Epithelial cell of proximal tubule (primary cell): ENCODE data around the gene EPS8L2. TPM values are rescaled to one million over a fixed set of nuclear protein-coding genes. Genes with fewer than 3 reads are reported as not detected.
"Not testable (repeated sequence)": the region's sequence is repeated elsewhere in the genome, so short reads cannot be mapped to it uniquely, and the experiment has no call there.

ENCODE experiments used
- DNase-seq: peaks from one replicate; pipeline ENCODE4 v3.0.0-alpha.2; 2011; ENCODE audit warnings: low read depth
- H3K4me3 ChIP-seq: 2 replicates; pipeline ENCODE4 v1.5.1; 2011; ENCODE audit warnings: low read depth, mild to moderate bottlenecking, low read length
- CTCF ChIP-seq: conservative IDR thresholded peaks from 2 replicates; pipeline ENCODE4 v1.5.1; 2012; ENCODE audit warnings: low read depth, mild to moderate bottlenecking, low read length
- total RNA-seq: library from RNA; depleted of rRNA; stranded (reverse); fragments of >200 nt; gene quantifications from 2 replicates; pipeline ENCODE4 v1.2.3, GENCODE V29; 2015

The EPS8L2 gene
- total RNA-seq, 1 donor from 2014 or later, result 151 TPM

GRCh38 chr11:688681-689080 is 17.4 kb upstream of the EPS8L2 start:
- no peak for DNase-seq
- no peak for TF ChIP-seq CTCF
- no peak overlapping the region for H3K4me3 ChIP-seq

- no peak overlapping the region for H3K4me3 ChIP-seq
- no peak for TF ChIP-seq CTCF
- no peak for DNase-seq
These were observed 16.4 kb upstream of the EPS8L2 start for GRCh38 chr11:689625-690024.

GRCh38 chr11:690244-690643 is 15.8 kb upstream of the EPS8L2 start:
- not testable (repeated sequence) for DNase-seq, H3K4me3 ChIP-seq

- no peak overlapping the region for H3K4me3 ChIP-seq
- TF ChIP-seq CTCF, result no peak
- no peak for DNase-seq
These were observed 15.0 kb upstream of the EPS8L2 start for GRCh38 chr11:690738-691633.

GRCh38 chr11:691710-692590 is 14.1 kb upstream of the EPS8L2 start:
- H3K4me3 ChIP-seq, result no peak overlapping the region
- TF ChIP-seq CTCF, result no peak
- DNase-seq, result no peak

GRCh38 chr11:692824-693414 is 13.1 kb upstream of the EPS8L2 start:
- no peak for DNase-seq
- no peak for TF ChIP-seq CTCF
- peak overlapping the region; percentile 97 for H3K4me3 ChIP-seq

- DNase-seq, result no peak
These were observed 12.6 kb upstream of the EPS8L2 start for GRCh38 chr11:693415-693831.

More at GRCh38 chr11:693415-693831, 12.6 kb upstream of the EPS8L2 start:
- peak overlapping the region; percentile 97 for H3K4me3 ChIP-seq
- TF ChIP-seq CTCF, result no peak
